HepG2 (cell line): Measurements from ENCODE around the gene CHST11.

Experiments
- EP300 ChIP-seq, 3 experiments: sonication (generic) in 1 of 3; formaldehyde crosslinking in 1 of 3; IDR thresholded peaks; 2 replicates each; pipeline versions ENCODE4 v1.5.1 to v1.6.1; 2011 to 2020; ENCODE audit warnings: low read depth in 2 of 3, low read length in 2 of 3, borderline replicate concordance in 1 of 3, improper control_type of control experiment in 1 of 3, mild to moderate bottlenecking in 1 of 3, missing genetic modification reagents in 1 of 3, moderate library complexity in 1 of 3
- NFIB ChIP-seq: sonication (generic); formaldehyde crosslinking; IDR thresholded peaks from 2 replicates; pipeline ENCODE4 v1.9.0; 2021; ENCODE audit warnings: missing genetic modification reagents, mild to moderate bottlenecking, borderline replicate concordance
- NFYB ChIP-seq: sonication (generic); formaldehyde crosslinking; IDR thresholded peaks from 2 replicates; pipeline ENCODE4 v1.4.0; 2020; ENCODE audit warnings: missing genetic modification reagents
- PAX8 ChIP-seq: sonication (generic); formaldehyde crosslinking; IDR thresholded peaks from 2 replicates; pipeline ENCODE4 v1.8.0; 2022; ENCODE audit warnings: mild to moderate bottlenecking, missing genetic modification reagents, borderline replicate concordance
- PCBP1 ChIP-seq: fragments of 200-400 bp; formaldehyde crosslinking; IDR thresholded peaks from 2 replicates; pipeline ENCODE4 v1.6.1; 2017; ENCODE audit warnings: mild to moderate bottlenecking, low read depth, low read length, borderline replicate concordance
- PHF8 ChIP-seq: sonication (generic); formaldehyde crosslinking; IDR thresholded peaks from 2 replicates; pipeline ENCODE4 v1.5.0; 2020; ENCODE audit warnings: missing genetic modification reagents
- SSRP1 ChIP-seq: IDR thresholded peaks from 2 replicates; pipeline ENCODE4 v1.6.1; 2016; ENCODE audit warnings: control low read depth
- TAF1 ChIP-seq: sonication (generic); formaldehyde crosslinking; IDR thresholded peaks from 2 replicates; pipeline ENCODE4 v1.4.0; 2020; ENCODE audit warnings: missing genetic modification reagents
- ZNF121 ChIP-seq: sonication (generic); formaldehyde crosslinking; IDR thresholded peaks from 2 replicates; pipeline ENCODE4 v1.5.0; 2020; ENCODE audit warnings: mild to moderate bottlenecking, missing genetic modification reagents
- ZNF605 ChIP-seq: sonication (generic); formaldehyde crosslinking; IDR thresholded peaks from 2 replicates; pipeline ENCODE4 v1.8.0; 2022; ENCODE audit warnings: mild to moderate bottlenecking, missing genetic modification reagents
- ZNF616 ChIP-seq: sonication (generic); formaldehyde crosslinking; IDR thresholded peaks from 2 replicates; pipeline ENCODE4 v1.5.0; 2020; ENCODE audit warnings: low read depth, mild to moderate bottlenecking, missing genetic modification reagents
- TF ChIP-seq, protein P1 (sequence below): IDR thresholded peaks from 2 replicates; pipeline ENCODE4 v1.6.1; 2016
- TF ChIP-seq, protein P2 (sequence below): sonication (generic); formaldehyde crosslinking; IDR thresholded peaks from 2 replicates; pipeline ENCODE4 v1.8.0; 2022; ENCODE audit warnings: mild to moderate bottlenecking, missing genetic modification reagents; ENCODE audit not compliant: insufficient replicate concordance
- TF ChIP-seq, protein P3 (sequence below): sonication (generic); formaldehyde crosslinking; IDR thresholded peaks from 2 replicates; pipeline ENCODE4 v1.5.0; 2020; ENCODE audit warnings: mild to moderate bottlenecking, missing genetic modification reagents, moderate library complexity

DNA sequence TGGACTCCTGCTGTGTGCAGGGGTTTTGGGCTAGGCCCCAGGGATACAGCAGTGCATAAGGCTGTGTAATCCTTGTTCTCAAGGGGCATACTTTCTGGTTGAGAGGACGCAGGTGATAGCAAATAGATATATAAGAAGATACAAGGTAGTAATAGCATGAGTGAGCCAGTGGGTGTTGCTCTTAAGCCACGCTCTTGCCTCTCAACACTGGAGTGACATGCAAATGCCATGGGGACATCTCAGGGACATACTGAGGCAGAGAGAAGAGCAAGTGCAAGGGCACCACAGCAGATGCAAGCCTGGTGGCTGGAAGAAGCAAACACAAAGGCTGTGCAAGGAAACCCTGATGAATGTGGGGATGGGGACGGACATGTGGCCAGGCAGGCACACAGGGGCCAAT is 223.3 kb downstream of the CHST11 start:
- TF ChIP-seq TAF1, result no peak
- TF ChIP-seq PHF8, result no peak
- TF ChIP-seq ZNF605 (CRISPR knock-in tag), result no peak
- TF ChIP-seq, protein P1, sequence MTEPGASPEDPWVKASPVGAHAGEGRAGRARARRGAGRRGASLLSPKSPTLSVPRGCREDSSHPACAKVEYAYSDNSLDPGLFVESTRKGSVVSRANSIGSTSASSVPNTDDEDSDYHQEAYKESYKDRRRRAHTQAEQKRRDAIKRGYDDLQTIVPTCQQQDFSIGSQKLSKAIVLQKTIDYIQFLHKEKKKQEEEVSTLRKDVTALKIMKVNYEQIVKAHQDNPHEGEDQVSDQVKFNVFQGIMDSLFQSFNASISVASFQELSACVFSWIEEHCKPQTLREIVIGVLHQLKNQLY (CRISPR knock-in tag), result no peak
- no peak for TF ChIP-seq PAX8 (CRISPR knock-in tag)
- TF ChIP-seq EP300 (IDR thresholded peaks at IDR 0.05; ENCODE audit: low read depth in 2 of 2, low read length in 2 of 2), result no peak
- TF ChIP-seq EP300 (CRISPR knock-in tag; IDR thresholded peaks at IDR 0.05; ENCODE audit: borderline replicate concordance), result no peak
- no peak for TF ChIP-seq NFIB (CRISPR knock-in tag)
- TF ChIP-seq, protein P2, sequence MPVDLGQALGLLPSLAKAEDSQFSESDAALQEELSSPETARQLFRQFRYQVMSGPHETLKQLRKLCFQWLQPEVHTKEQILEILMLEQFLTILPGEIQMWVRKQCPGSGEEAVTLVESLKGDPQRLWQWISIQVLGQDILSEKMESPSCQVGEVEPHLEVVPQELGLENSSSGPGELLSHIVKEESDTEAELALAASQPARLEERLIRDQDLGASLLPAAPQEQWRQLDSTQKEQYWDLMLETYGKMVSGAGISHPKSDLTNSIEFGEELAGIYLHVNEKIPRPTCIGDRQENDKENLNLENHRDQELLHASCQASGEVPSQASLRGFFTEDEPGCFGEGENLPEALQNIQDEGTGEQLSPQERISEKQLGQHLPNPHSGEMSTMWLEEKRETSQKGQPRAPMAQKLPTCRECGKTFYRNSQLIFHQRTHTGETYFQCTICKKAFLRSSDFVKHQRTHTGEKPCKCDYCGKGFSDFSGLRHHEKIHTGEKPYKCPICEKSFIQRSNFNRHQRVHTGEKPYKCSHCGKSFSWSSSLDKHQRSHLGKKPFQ (CRISPR knock-in tag), result no peak
- no peak for TF ChIP-seq NFYB (CRISPR knock-in tag)
- TF ChIP-seq PCBP1, result no peak
- no peak for TF ChIP-seq SSRP1
- TF ChIP-seq, protein P3, sequence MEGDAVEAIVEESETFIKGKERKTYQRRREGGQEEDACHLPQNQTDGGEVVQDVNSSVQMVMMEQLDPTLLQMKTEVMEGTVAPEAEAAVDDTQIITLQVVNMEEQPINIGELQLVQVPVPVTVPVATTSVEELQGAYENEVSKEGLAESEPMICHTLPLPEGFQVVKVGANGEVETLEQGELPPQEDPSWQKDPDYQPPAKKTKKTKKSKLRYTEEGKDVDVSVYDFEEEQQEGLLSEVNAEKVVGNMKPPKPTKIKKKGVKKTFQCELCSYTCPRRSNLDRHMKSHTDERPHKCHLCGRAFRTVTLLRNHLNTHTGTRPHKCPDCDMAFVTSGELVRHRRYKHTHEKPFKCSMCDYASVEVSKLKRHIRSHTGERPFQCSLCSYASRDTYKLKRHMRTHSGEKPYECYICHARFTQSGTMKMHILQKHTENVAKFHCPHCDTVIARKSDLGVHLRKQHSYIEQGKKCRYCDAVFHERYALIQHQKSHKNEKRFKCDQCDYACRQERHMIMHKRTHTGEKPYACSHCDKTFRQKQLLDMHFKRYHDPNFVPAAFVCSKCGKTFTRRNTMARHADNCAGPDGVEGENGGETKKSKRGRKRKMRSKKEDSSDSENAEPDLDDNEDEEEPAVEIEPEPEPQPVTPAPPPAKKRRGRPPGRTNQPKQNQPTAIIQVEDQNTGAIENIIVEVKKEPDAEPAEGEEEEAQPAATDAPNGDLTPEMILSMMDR, result peak; percentile 53
- no peak for TF ChIP-seq ZNF121 (CRISPR knock-in tag)
- TF ChIP-seq ZNF616, result no peak
